HUDEP-2 (cell line): ENCODE data around the gene KREMEN1.

Source experiments
- DNase-seq, 76 experiments: peaks; one replicate each; lab custom pipeline; 2025; ENCODE audit not compliant: unreplicated experiment in 76 of 76; lab: John Stamatoyannopoulos, UW

Gene KREMEN1

DNA sequence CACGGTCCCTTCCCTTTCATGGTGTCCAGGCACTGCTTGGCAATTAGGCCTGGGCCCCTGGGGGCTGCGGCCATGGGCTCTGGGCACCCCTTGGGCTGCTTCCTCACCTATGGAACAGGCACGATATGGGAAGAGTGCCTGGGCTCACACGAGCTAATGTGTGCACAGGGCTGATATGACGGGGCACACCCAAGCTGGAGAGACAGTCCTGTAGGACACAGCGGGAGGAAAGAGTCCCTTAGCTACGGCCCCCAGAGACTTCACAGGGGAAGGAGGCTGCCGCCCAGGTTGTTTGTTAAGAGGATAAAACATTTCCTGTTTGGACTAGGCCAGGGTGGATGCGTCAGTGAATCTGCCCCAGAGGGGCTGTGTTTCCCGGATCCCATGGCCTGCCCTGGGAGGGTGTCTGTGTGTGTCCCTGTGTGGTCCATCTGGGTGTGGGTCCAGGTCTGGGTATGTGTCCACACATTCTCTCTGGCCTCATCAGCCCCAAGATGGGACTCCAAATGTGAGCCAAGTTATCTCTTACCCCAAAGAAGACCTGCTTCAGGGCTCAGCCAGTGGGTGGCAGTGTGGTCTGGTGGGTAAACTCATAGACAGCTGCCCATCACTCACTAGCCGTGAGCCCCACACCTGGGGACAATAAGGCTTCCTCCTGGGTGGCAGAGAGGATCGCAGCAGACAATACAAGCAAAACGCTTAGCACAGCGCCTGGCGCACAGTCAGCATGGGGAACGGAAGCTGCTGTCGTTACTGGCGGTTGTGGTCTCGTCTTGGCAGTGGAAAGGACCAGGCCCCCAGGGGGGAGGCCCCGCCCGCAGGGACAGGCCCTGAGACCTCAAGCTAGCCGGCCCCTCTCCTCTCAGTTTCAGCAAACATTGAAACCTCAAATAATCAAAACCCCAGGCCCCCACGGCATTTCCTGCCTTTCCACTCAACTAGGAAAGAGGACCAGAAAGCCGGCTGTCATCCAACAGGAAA is 129.7 kb downstream of the KREMEN1 start:
- peak in 72 of 76 experiments; percentile 15 to 94 (median 68) for DNase-seq

GRCh38 chr22:29203488-29204454 is 130.9 kb downstream of the KREMEN1 start:
- DNase-seq, result peak in 37 of 76 experiments; percentile 7 to 64 (median 40)

DNA sequence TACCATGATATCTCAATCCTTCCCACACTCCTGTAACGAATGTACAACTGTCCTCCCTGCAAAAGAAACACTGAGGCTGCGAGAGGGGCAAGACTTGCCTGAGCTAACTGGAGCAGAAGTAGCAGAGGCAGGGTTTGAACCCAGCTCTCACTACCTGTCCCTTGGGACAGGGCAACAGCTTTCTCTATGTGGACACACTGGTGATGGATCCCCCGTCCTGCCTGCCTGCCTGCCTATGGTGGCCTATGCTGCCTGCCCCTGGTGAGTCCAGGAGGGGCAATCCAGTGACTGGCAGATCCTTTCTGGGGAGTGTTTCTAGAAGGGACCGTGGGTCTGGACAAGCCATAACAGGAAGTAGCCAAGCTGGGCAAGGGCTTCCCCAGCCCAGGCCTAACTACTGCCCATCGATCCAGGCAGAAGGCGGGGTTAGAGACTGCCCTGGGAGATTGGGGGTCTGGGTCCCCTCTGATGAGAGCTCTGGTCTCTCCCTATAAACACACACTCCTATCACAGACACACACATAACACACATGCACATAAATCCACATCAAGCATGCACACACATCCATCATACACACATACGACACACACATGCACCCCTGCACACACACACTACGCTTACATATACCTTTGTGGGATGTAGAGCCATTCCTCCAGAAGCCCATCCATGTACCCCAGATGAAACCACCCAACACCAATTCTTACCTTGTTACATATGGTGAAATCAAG is 131.8 kb downstream of the KREMEN1 start:
- DNase-seq, result peak in 14 of 76 experiments; percentile 8 to 51 (median 25)

- DNase-seq, result peak in 1 of 76 experiments; percentile 33
These were observed 132.4 kb downstream of the KREMEN1 start for GRCh38 chr22:29205252-29205593.

GRCh38 chr22:29205594-29206371 is 132.9 kb downstream of the KREMEN1 start, which contains the start of gene EMID1:
TSS of gene EMID1 (plus strand) at chr22:29205896. CDS start at chr22:29206039, 143 bp downstream.
- peak in 28 of 76 experiments; percentile 8 to 68 (median 32) for DNase-seq

GRCh38 chr22:29206372-29207242 is 133.8 kb downstream of the KREMEN1 start:
- DNase-seq, result peak in 5 of 76 experiments; percentile 14 to 35 (median 18)

DNA sequence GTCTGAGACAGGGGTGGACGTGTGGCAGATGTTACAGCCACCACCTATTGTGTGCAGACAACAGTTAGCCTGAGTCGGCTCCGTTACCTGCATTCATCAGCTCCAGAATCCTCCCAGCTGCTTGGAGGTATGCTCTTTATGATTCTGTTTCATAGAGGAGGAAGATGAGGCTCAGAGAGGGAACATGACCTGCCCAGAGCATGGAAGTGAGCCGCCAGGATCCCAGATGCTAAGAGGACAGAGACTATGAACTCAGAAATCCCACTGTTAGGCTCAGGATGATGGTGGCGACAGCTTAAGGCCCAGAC is 134.4 kb downstream of the KREMEN1 start:
- DNase-seq, result no peak

GRCh38 chr22:29207562-29208501 is 135.0 kb downstream of the KREMEN1 start:
- DNase-seq, result no peak

- peak in 3 of 76 experiments; percentile 35 to 46 (median 42) for DNase-seq
These were observed 135.6 kb downstream of the KREMEN1 start for GRCh38 chr22:29208502-29208862.

GRCh38 chr22:29208879-29209623 is 136.2 kb downstream of the KREMEN1 start:
- DNase-seq, result peak in 68 of 76 experiments; percentile 13 to 88 (median 68)

DNA sequence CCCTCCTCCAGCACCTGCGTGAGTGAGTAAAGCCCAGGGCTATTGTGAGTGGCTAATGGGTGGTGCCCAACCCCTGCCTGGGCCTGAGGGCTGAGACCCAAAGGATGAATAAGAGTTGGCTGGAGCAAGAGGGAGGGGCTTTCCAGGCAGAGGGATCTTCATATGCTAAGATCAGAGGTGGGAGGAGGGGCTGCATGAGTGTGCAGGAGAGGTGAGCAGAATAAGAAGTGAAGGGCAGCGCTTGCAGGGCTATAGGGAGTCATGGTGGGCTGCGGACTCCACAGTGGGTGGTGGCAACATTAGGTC is 136.7 kb downstream of the KREMEN1 start:
- no peak for DNase-seq

DNA sequence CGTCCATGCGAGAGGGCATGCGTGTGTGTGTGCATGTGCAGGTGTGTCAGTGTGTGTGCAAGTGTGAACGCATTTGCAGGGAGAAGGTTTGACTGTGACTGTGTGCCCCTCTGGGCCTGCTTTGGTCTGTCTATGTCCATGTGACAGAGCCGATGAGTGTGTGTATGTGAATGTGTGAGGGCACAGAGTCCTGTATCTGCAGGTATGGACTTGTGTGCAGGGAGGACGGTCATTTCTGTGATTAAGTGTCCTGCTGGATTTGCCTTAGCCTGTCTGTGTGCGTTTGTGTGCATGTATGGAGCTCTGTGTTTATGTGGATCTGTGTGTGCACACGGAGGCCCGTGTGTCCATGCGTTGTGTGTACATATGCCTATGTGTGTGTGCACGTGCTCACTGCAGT is 138.2 kb downstream of the KREMEN1 start:
- DNase-seq, result no peak

GRCh38 chr22:29211466-29211865 is 138.6 kb downstream of the KREMEN1 start:
- DNase-seq, result no peak

- DNase-seq, result no peak
These were observed 139.9 kb downstream of the KREMEN1 start for GRCh38 chr22:29212743-29213142.

DNA sequence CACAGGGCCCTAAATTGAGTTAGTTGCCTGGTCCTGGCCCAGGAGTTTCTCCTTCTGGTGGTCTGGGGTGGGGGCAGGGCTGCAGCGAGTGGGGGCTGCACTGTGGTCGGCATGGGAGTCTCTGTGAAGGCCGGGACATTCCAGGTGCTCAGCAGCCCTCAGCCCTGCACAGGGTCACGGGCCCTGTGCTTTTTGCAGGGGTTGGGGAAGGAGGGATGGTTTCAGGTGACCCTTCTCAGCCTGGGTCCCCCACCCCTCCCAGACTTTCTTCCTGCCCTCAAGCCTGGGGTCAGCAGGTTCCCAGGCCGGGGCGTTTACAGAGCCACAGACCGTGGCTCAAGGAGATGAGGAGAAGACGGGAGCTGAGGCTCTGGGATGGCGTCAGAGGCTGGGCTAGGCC is 140.7 kb downstream of the KREMEN1 start:
- DNase-seq, result no peak

DNA sequence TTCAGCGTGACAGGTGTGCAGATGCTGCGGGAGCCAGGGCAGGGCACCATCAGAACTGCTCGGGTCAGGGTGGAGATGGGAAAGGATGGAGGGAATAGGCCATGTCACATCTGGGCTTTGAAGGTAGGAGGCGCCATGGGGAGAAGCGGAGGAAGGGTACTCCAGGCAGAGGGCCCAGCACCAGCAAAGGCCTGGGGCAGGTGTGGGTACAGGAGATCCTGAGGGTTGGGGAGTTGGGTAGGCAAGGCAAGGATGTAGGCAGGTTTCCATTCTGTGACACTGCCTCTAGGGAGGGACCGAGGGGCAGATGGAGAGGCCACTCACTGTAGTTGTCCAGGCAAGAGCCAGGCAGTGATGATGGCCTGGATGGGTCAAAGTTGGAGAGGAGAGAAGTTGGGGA is 141.4 kb downstream of the KREMEN1 start:
- DNase-seq, result no peak
